HEK293T (cell line): Measurements from ENCODE around the gene IL17RD.

Experiments
- CTCF ChIA-PET: fragments of 350-600 bp; formaldehyde crosslinking; extraction: SDS; loops from one replicate; lab custom pipeline; 2021; ENCODE audit warnings: antibody characterized with exemption, inconsistent platforms; lab: Yijun Ruan, JAX
- POLR2A ChIA-PET: fragments of 350-600 bp; formaldehyde crosslinking; extraction: SDS; loops from one replicate; lab custom pipeline; 2020; ENCODE audit warnings: antibody characterized with exemption, inconsistent platforms; lab: Yijun Ruan, JAX
- DNase-seq: peaks from one replicate; pipeline ENCODE4 v3.0.0; 2012; ENCODE audit warnings: mixed read lengths; ENCODE audit errors: extremely low spot score
- ARNT ChIP-seq: fragments of 450-650 bp; IDR thresholded peaks from 2 replicates; pipeline ENCODE4 v1.6.1; 2017; ENCODE audit warnings: mild to moderate bottlenecking
- BHLHE40 ChIP-seq: fragments of 450-650 bp; IDR thresholded peaks from 2 replicates; pipeline ENCODE4 v1.6.1; 2016; ENCODE audit warnings: mild to moderate bottlenecking, moderate library complexity, borderline replicate concordance
- CTBP1 ChIP-seq: fragments of 450-650 bp; IDR thresholded peaks from 2 replicates; pipeline ENCODE4 v1.6.1; 2016; ENCODE audit warnings: borderline replicate concordance
- ELF4 ChIP-seq: fragments of 450-650 bp; IDR thresholded peaks from 2 replicates; pipeline ENCODE4 v1.6.1; 2017; ENCODE audit warnings: antibody characterized with exemption
- FOXA1 ChIP-seq: fragments of 450-650 bp; IDR thresholded peaks from 2 replicates; pipeline ENCODE4 v1.6.1; 2016; ENCODE audit warnings: mild to moderate bottlenecking
- FOXK2 ChIP-seq: fragments of 450-650 bp; IDR thresholded peaks from 2 replicates; pipeline ENCODE4 v1.6.1; 2016; ENCODE audit warnings: mild to moderate bottlenecking
- FOXM1 ChIP-seq: fragments of 450-650 bp; IDR thresholded peaks from 2 replicates; pipeline ENCODE4 v1.6.1; 2017; ENCODE audit warnings: mild to moderate bottlenecking, borderline replicate concordance
- HDGF ChIP-seq: fragments of 450-650 bp; IDR thresholded peaks from 2 replicates; pipeline ENCODE4 v1.6.1; 2017; ENCODE audit warnings: antibody characterized with exemption, borderline replicate concordance
- L3MBTL2 ChIP-seq: fragments of 450-650 bp; conservative IDR thresholded peaks from 2 replicates; pipeline ENCODE4 v1.6.1; 2016; ENCODE audit warnings: mild to moderate bottlenecking
- LEF1 ChIP-seq: fragments of 450-650 bp; IDR thresholded peaks from 2 replicates; pipeline ENCODE4 v1.6.1; 2017; ENCODE audit warnings: mild to moderate bottlenecking, borderline replicate concordance
- NFRKB ChIP-seq: fragments of 450-650 bp; IDR thresholded peaks from 2 replicates; pipeline ENCODE4 v1.6.1; 2016; ENCODE audit warnings: mild to moderate bottlenecking, moderate library complexity
- SP1 ChIP-seq: fragments of 450-650 bp; IDR thresholded peaks from 2 replicates; pipeline ENCODE4 v1.6.1; 2017
- SUZ12 ChIP-seq: fragments of 450-650 bp; IDR thresholded peaks from 2 replicates; pipeline ENCODE4 v1.6.1; 2016; ENCODE audit warnings: mild to moderate bottlenecking
- TARDBP ChIP-seq: fragments of 450-650 bp; IDR thresholded peaks from 2 replicates; pipeline ENCODE4 v1.6.1; 2016
- ZNF384 ChIP-seq: fragments of 450-650 bp; IDR thresholded peaks from 2 replicates; pipeline ENCODE4 v1.6.1; 2016
- TF ChIP-seq, protein P1 (sequence below): fragments of 450-650 bp; IDR thresholded peaks from 2 replicates; pipeline ENCODE4 v1.6.1; 2016

The IL17RD gene

DNA sequence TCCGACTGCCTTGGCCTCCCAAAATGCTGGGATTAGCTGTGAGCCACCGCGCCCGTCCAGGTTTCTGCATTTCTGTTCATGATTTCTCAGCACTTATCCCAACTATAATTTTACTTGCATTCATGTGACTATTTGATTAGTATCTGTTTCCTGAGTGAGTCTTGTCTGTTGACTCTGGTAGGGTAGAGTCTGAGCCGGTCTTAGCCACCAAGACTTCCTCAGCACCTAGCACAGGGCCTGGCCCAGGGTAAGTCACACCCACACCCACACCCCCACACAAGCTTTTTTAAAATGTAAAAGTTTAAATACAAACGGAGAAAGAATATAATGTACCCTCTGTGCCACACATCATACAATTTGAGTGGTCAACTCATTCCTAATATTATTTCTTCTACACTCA is 107.8 kb downstream of the IL17RD start:
- POLR2A ChIA-PET, result no interaction called here
- CTCF ChIA-PET, result no interaction called here
- no peak for DNase-seq
- no peak for TF ChIP-seq CTBP1
- TF ChIP-seq NFRKB, result no peak
- no peak for TF ChIP-seq TARDBP
- TF ChIP-seq LEF1, result no peak
- TF ChIP-seq, protein P1, sequence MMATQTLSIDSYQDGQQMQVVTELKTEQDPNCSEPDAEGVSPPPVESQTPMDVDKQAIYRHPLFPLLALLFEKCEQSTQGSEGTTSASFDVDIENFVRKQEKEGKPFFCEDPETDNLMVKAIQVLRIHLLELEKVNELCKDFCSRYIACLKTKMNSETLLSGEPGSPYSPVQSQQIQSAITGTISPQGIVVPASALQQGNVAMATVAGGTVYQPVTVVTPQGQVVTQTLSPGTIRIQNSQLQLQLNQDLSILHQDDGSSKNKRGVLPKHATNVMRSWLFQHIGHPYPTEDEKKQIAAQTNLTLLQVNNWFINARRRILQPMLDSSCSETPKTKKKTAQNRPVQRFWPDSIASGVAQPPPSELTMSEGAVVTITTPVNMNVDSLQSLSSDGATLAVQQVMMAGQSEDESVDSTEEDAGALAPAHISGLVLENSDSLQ, result no peak
- TF ChIP-seq SUZ12, result no peak
- TF ChIP-seq ARNT, result no peak

DNA sequence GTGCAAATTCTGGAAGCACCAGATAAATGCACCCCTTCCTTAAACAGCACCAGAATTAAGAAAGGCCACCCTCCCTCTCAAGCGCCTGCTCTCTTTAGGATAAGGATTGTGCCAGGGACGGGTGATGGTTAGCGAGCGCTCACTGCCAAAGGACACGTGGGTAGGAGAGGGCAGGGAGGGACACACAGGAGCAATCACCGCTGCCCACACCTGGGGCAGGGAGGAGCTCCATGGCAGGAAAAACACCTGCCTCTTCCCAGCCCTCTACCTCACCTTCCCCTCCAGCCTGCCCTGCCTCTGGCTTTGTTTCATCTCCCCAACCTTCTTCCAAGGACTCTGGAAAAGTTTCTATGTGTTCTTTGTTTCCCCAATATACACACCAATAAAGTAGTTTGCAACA is 112.0 kb downstream of the IL17RD start:
- CTCF ChIA-PET, result no interaction called here
- no peak for DNase-seq
- TF ChIP-seq NFRKB (no peak), TARDBP (no peak), BHLHE40 (no peak), ARNT (no peak), L3MBTL2 (no peak), ZNF384 (no peak), FOXA1 (no peak), SUZ12 (no peak), LEF1 (no peak), HDGF (no peak), SP1 (no peak), CTBP1 (no peak), ELF4 (no peak), FOXM1 (no peak)
- TF ChIP-seq, protein P1, result no peak
- POLR2A ChIA-PET, result no interaction called here

DNA sequence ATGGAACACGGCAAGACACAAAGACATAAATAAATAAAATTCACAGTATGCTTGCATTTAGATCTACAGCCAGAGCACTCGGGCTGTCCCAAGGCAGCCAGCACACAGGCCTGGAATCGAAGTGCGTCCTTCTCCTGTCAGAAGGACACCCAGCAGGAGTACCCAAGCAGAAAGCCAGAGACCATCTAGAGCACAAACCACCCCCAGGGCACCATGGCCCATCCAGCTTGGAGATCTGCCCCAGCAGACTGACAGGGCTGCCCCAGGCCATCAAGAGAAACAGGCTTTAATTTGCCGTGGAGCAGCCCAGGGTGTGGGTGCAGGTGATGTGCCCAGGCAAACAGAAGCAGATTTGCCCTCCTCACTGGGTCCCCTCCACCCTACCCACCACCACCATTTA is 112.5 kb downstream of the IL17RD start:
- ChIA-PET POLR2A (no interaction called here), CTCF (no interaction called here)
- TF ChIP-seq CTBP1, result no peak
- no peak for TF ChIP-seq FOXK2
- TF ChIP-seq TARDBP, result no peak
- no peak for TF ChIP-seq FOXA1
- TF ChIP-seq FOXM1, result no peak
- TF ChIP-seq SUZ12, result no peak
- no peak for TF ChIP-seq NFRKB
- TF ChIP-seq BHLHE40, result no peak
- no peak for TF ChIP-seq SP1
- TF ChIP-seq ZNF384, result no peak
- TF ChIP-seq LEF1, result no peak
- no peak for DNase-seq

DNA sequence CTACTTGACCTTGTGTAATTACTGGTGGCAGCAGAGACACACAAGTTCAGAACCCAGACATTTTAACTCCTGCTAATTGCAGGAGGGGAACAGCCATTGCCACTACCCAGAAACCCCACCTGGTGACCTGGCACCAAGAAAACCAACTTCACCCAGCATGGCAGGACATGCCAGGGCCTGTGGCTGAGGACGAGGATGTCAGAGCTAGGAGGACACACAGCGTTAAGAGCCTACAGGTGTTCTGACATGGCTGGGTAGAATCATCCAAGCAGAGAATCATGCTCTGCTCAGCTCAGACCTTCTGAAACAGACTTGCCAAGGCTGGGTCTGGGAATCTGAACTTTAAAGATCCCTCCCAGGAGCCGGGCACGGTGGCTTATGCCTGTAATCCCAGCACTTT is 116.4 kb downstream of the IL17RD start:
- TF ChIP-seq, protein P1, result no peak
- TF ChIP-seq HDGF (no peak), SUZ12 (no peak), FOXM1 (no peak), FOXA1 (no peak), ARNT (no peak), LEF1 (no peak), TARDBP (no peak), ELF4 (no peak), NFRKB (no peak), FOXK2 (no peak), BHLHE40 (no peak), ZNF384 (no peak), CTBP1 (no peak)
- ChIA-PET POLR2A (no interaction called here), CTCF (no interaction called here)
- no peak for DNase-seq

DNA sequence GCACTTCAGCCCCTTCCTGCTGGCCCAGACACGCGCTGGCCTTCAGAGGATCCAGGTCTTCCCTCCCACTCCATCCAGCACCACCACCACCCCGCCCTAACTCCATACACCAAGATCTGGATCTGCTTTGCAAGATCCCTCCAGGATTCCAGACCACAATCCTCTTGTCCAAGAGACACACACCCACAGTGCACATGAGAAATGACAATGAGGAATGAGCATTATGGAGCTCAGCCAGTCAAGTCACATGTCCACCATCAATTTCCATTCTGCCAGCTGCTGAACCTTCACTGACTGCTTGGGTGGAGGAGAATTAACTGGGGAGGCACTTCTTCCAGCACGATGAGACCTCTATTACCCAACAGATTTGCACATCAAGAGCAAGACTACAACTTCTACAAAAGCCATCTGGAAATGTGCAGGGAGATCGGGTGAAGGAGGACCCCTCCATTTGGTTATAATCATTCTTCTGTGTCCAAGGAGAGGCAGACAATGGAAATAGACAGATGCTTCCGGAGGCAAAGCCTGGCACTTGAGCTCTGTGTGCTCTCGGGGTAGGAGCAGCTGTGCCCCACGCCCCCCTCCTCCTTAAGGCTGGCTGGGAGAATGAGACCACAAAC is 117.0 kb downstream of the IL17RD start:
- no peak for DNase-seq
- CTCF ChIA-PET, result no interaction called here

More for the DNA sequence above, 117.0 kb downstream of the IL17RD start:
- POLR2A ChIA-PET, result no interaction called here
- TF ChIP-seq TARDBP (no peak), ELF4 (no peak), FOXK2 (no peak), LEF1 (no peak), SUZ12 (no peak), BHLHE40 (no peak), L3MBTL2 (no peak), ZNF384 (no peak), FOXA1 (no peak), NFRKB (no peak), FOXM1 (no peak), HDGF (no peak), SP1 (no peak), CTBP1 (no peak), ARNT (no peak)
- TF ChIP-seq, protein P1, result no peak
